Measurements from ENCODE around the gene SLC25A22. TPM values are rescaled to one million over a fixed set of nuclear protein-coding genes. Genes with fewer than 3 reads are reported as not detected.

The SLC25A22 gene
- total and polyA plus RNA-seq, 12 donors = 2.2 to 11.1 (median 4.0) TPM

- DNase-seq (no peak), ATAC-seq (no peak)
- H3K36me3 ChIP-seq = peaks cover 0 to 56% (median 44%) of the 10 kb centered on the region in 9 donors
- peak overlapping the region in 2 of 10 donors; percentile 96 to 97 for H3K4me3 ChIP-seq
- peaks cover 25 to 88% (median 73%) of the 10 kb centered on the region in 9 donors for H3K4me1 ChIP-seq
- H3K9me3 ChIP-seq = no peaks in the 10 kb centered on the region
- TF ChIP-seq CTCF (IDR thresholded peaks at IDR 0.05) = peak in 1 of 9 donors; percentile 25
- 73 to 79% methylated on average over 25 of the region's 25 CpGs for WGBS, 2 donors
- peak overlapping the region in 3 of 10 donors; percentile 10 to 36 (median 22) for H3K27ac ChIP-seq
- intact Hi-C loops (cut with DNase I) = loop anchor here in 3 of 10 donors (5.0 kb wide), 1 partner anchor 33 kb away; the partner anchor contains the start of genes PIDD1 (in 3 of the 3) and RPLP2 (in 3 of the 3)
- no peaks in the 10 kb centered on the region for H3K27me3 ChIP-seq
Measured at GRCh38 chr11:839875-840617, 42.0 kb upstream of the SLC25A22 start.

- H3K27me3 ChIP-seq = no peaks in the 10 kb centered on the region
- peaks cover 0 to 56% (median 44%) of the 10 kb centered on the region in 9 donors for H3K36me3 ChIP-seq
- intact Hi-C loops (cut with DNase I) = no loop called here
- DNase-seq (no peak), ATAC-seq (no peak)
- peaks cover 21 to 88% (median 75%) of the 10 kb centered on the region in 9 donors for H3K4me1 ChIP-seq
- WGBS, 2 donors = 87% methylated on average over 5 of the region's 5 CpGs
- no peak overlapping the region for H3K4me3 ChIP-seq
- no peak for TF ChIP-seq CTCF (IDR thresholded peaks at IDR 0.05)
- H3K9me3 ChIP-seq = no peaks in the 10 kb centered on the region
- H3K27ac ChIP-seq = peak overlapping the region in 4 of 10 donors; percentile 0 to 44 (median 24)
Measured at GRCh38 chr11:839280-839623, 41.2 kb upstream of the SLC25A22 start.

- H3K27me3 ChIP-seq = no peaks in the 10 kb centered on the region
- ATAC-seq (no peak), DNase-seq (no peak)
- H3K4me1 ChIP-seq = peaks cover 22 to 88% (median 75%) of the 10 kb centered on the region in 9 donors
- no peak overlapping the region for H3K4me3 ChIP-seq
- H3K36me3 ChIP-seq = peaks cover 0 to 56% (median 44%) of the 10 kb centered on the region in 9 donors
- intact Hi-C loops (cut with DNase I) = no loop called here
- no peaks in the 10 kb centered on the region for H3K9me3 ChIP-seq
- peak in 5 of 9 donors; percentile 17 to 24 (median 22) for TF ChIP-seq CTCF (IDR thresholded peaks at IDR 0.05)
- H3K27ac ChIP-seq = peak overlapping the region in 3 of 10 donors; percentile 0 to 44 (median 37)
- WGBS, 2 donors = 46% methylated on average over 17 of the region's 17 CpGs
Measured at GRCh38 chr11:838441-839279, 40.6 kb upstream of the SLC25A22 start.

DNA sequence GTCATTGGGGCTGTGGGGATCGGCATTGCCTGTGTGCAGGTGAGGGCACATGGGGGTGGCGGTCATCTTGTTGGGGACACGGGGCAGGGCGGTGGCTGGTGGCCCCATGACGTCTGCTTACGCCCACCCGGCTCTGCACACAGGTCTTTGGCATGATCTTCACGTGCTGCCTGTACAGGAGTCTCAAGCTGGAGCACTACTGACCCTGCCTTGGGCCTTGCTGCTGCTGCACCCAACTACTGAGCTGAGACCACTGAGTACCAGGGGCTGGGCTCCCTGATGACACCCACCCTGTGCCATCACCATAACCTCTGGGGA lies 39.9 kb upstream of the SLC25A22 start:
- DNase-seq = no peak
- Histone ChIP-seq H3K4me1 (peaks cover 23 to 86% (median 74%) of the 10 kb centered on the region in 9 donors), H3K9me3 (no peaks in the 10 kb centered on the region), H3K36me3 (peaks cover 0 to 56% (median 44%) of the 10 kb centered on the region in 9 donors), H3K27ac (peak overlapping the region in 5 of 10 donors; percentile 9 to 96 (median 44)), H3K4me3 (no peak overlapping the region), H3K27me3 (no peaks in the 10 kb centered on the region)
- no peak for TF ChIP-seq CTCF (IDR thresholded peaks at IDR 0.05)
- intact Hi-C loops (cut with DNase I) = no loop called here
- 70 to 74% methylated on average over 8 of the region's 8 CpGs for WGBS, 2 donors
- no peak for ATAC-seq
